OCI-LY3 (cell line): ENCODE measurements around the gene MCC.

Experiments
- H2AFZ ChIP-seq: fragments of 200-600, 300-600 bp; shearing (Covaris generic); 2 replicates; pipeline ENCODE4 v1.6.0; 2014; ENCODE audit warnings: antibody characterized with exemption, low read depth, low read length
- H3K27ac ChIP-seq: fragments of 200-600, 300-600 bp; sonication (generic); 2 replicates; pipeline ENCODE4 v1.5.1; 2014; ENCODE audit warnings: mild to moderate bottlenecking, low read length, moderate library complexity, mixed read lengths
- H3K27me3 ChIP-seq: fragments of 200-600, 300-600 bp; sonication (generic); 2 replicates; pipeline ENCODE4 v1.6.1; 2014; ENCODE audit warnings: low read depth, low read length, mixed read lengths
- H3K36me3 ChIP-seq: fragments of 200-600, 300-600 bp; sonication (generic); replicated peaks from 2 replicates; pipeline ENCODE3; 2014; ENCODE audit warnings: low read depth, low read length, mixed read lengths
- H3K4me1 ChIP-seq: fragments of 300-600, 200-600 bp; sonication (generic); 2 replicates; pipeline ENCODE4 v1.6.1; 2014; ENCODE audit warnings: low read length, mixed read lengths
- H3K4me2 ChIP-seq: fragments of 200-600, 300-600 bp; sonication (generic); 2 replicates; pipeline ENCODE4 v1.6.1; 2014; ENCODE audit warnings: low read length, mixed read lengths
- H3K4me3 ChIP-seq: fragments of 300-600, 200-600 bp; sonication (generic); 2 replicates; pipeline ENCODE4 v1.5.1; 2014; ENCODE audit warnings: antibody characterized with exemption, mild to moderate bottlenecking, low read length, moderate library complexity
- H3K79me2 ChIP-seq: fragments of 300-600, 200-600 bp; shearing (Covaris generic); 2 replicates; pipeline ENCODE4 v1.6.1; 2014; ENCODE audit warnings: mild to moderate bottlenecking, low read length, mixed read lengths
- H3K9ac ChIP-seq: fragments of 300-600, 200-600 bp; shearing (Covaris generic); 2 replicates; pipeline ENCODE4 v1.6.0; 2014; ENCODE audit warnings: mild to moderate bottlenecking, low read length, moderate library complexity
- H3K9me3 ChIP-seq: fragments of 200-600, 300-600 bp; shearing (Covaris generic); 2 replicates; pipeline ENCODE4 v1.6.1; 2014; ENCODE audit warnings: low read length, mixed read lengths; ENCODE audit not compliant: insufficient read depth
- H4K20me1 ChIP-seq: fragments of 200-600, 300-600 bp; sonication (generic); 2 replicates; pipeline ENCODE4 v1.6.1; 2016; ENCODE audit warnings: low read length, mixed read lengths; ENCODE audit not compliant: insufficient read depth
- EZH2phosphoT487 ChIP-seq: fragments of 200-600 bp; shearing (Covaris generic); IDR thresholded peaks from 2 replicates; pipeline ENCODE4 v1.6.1; 2018; ENCODE audit warnings: antibody characterized with exemption, mixed run types, low read depth
- TF ChIP-seq, protein P1 (sequence below): fragments of 200-600, 300-600 bp; sonication (generic); IDR thresholded peaks from 2 replicates; pipeline ENCODE4 v1.5.1; 2014; ENCODE audit warnings: antibody characterized with exemption, low read length, low read depth

MCC gene

DNA sequence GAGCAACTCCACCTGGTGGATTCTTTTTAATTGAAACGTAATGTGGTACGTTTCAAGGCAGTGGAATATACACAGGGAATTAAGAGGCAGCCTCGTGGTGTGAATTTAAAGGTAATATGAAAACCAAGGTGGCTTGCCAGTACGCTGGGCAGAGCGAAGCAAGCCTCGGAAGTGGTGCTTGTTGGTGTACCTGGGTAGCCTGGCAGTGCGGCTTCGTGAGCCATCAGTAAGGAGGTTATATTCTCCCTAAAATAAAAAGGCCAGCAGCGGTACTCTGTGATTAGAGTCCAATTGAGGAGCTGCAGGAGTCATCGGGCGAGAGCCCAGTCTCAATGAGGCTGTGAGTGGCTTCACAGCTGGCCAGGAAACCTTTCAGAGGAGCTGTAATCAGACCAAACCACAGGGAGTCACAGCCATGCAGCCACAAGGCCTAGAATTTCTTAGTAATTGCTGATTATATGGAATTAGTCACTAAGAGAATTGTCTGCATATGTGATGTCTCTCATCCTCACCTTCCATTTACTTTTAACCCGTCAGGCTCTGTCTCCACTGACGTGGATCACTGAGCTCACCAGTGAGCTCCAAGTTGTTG, 454.0 kb downstream of the MCC start:
- Histone ChIP-seq H3K4me1 (no peaks in the 10 kb centered on the region), H3K9me3 (no peaks in the 10 kb centered on the region), H3K27ac (no peak overlapping the region), H3K4me3 (no peak overlapping the region), H2AFZ (no peak overlapping the region), H4K20me1 (no peaks in the 10 kb centered on the region), H3K36me3 (no peaks in the 10 kb centered on the region), H3K27me3 (no peaks in the 10 kb centered on the region), H3K9ac (no peak overlapping the region), H3K4me2 (no peak overlapping the region), H3K79me2 (no peaks in the 10 kb centered on the region)
- TF ChIP-seq, protein P1, sequence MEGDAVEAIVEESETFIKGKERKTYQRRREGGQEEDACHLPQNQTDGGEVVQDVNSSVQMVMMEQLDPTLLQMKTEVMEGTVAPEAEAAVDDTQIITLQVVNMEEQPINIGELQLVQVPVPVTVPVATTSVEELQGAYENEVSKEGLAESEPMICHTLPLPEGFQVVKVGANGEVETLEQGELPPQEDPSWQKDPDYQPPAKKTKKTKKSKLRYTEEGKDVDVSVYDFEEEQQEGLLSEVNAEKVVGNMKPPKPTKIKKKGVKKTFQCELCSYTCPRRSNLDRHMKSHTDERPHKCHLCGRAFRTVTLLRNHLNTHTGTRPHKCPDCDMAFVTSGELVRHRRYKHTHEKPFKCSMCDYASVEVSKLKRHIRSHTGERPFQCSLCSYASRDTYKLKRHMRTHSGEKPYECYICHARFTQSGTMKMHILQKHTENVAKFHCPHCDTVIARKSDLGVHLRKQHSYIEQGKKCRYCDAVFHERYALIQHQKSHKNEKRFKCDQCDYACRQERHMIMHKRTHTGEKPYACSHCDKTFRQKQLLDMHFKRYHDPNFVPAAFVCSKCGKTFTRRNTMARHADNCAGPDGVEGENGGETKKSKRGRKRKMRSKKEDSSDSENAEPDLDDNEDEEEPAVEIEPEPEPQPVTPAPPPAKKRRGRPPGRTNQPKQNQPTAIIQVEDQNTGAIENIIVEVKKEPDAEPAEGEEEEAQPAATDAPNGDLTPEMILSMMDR = no peak
- TF ChIP-seq EZH2phosphoT487 = no peak

GRCh38 chr5:113031557-113031956, 456.7 kb downstream of the MCC start:
- no peak overlapping the region for H3K4me3 ChIP-seq
- no peaks in the 10 kb centered on the region for H3K4me1 ChIP-seq
- no peaks in the 10 kb centered on the region for H3K79me2 ChIP-seq
- H3K27ac ChIP-seq = no peak overlapping the region
- TF ChIP-seq, protein P1 = no peak
- TF ChIP-seq EZH2phosphoT487 = no peak
- H3K36me3 ChIP-seq = no peaks in the 10 kb centered on the region
- no peak overlapping the region for H3K9ac ChIP-seq
- no peak overlapping the region for H2AFZ ChIP-seq
- no peak overlapping the region for H3K4me2 ChIP-seq
- H4K20me1 ChIP-seq = no peaks in the 10 kb centered on the region
- H3K9me3 ChIP-seq = no peaks in the 10 kb centered on the region
- no peaks in the 10 kb centered on the region for H3K27me3 ChIP-seq

GRCh38 chr5:113031104-113031503, 457.1 kb downstream of the MCC start:
- Histone ChIP-seq H3K4me1 (no peaks in the 10 kb centered on the region), H3K9ac (no peak overlapping the region), H3K27me3 (no peaks in the 10 kb centered on the region), H3K9me3 (no peaks in the 10 kb centered on the region), H3K4me2 (no peak overlapping the region), H3K36me3 (no peaks in the 10 kb centered on the region), H3K4me3 (no peak overlapping the region), H2AFZ (no peak overlapping the region), H3K27ac (no peak overlapping the region), H3K79me2 (no peaks in the 10 kb centered on the region), H4K20me1 (no peaks in the 10 kb centered on the region)
- TF ChIP-seq EZH2phosphoT487 = no peak
- TF ChIP-seq, protein P1 = no peak

- no peak overlapping the region for H3K9ac ChIP-seq
- no peak overlapping the region for H3K4me3 ChIP-seq
- no peaks in the 10 kb centered on the region for H3K36me3 ChIP-seq
- H3K27me3 ChIP-seq = no peaks in the 10 kb centered on the region
- no peak for TF ChIP-seq EZH2phosphoT487
- TF ChIP-seq, protein P1 = no peak
- H4K20me1 ChIP-seq = no peaks in the 10 kb centered on the region
- no peaks in the 10 kb centered on the region for H3K9me3 ChIP-seq
- H3K4me2 ChIP-seq = no peak overlapping the region
- H2AFZ ChIP-seq = no peak overlapping the region
- H3K79me2 ChIP-seq = no peaks in the 10 kb centered on the region
- no peaks in the 10 kb centered on the region for H3K4me1 ChIP-seq
- no peak overlapping the region for H3K27ac ChIP-seq
Observed at GRCh38 chr5:113029614-113030013, 458.6 kb downstream of the MCC start.
